ENCODE measurements around the gene RGS19. TPM values are rescaled to one million over a fixed set of nuclear protein-coding genes. Genes with fewer than 3 reads are reported as not detected.

The RGS19 gene
- total and polyA plus RNA-seq, 2 of the 8 experiments (the other 6 are each of a cell fraction or from before 2014, with no cell fraction given), result 12.7 to 16.8 TPM

DNA sequence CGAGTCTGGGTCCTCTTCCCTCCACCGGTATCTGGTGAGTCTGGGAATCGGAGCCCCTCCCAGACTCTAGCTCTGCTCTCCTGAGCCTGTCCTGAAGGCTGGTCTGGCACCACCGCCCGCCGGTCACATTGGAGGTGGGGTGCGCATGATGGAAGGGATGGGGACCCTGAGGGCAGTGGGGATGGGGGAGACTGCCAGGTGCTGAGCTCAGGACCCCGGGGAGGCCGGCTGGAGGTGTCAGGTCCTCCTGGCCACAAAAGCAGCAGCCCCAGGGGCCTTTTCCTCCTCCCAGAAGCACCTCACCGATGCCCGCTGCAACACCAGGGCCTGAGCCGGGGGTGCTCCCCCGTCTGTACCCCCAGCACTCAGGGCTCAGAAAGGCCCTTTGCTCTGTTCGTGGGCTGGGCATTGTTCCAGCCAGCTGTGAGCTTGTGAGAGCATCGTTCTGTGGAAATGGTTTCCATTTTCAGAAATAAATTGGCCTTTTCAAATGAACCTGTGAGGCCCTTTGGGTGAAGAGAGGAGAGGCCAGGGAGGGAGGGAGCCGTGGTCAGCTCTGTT is 30.6 kb upstream of the RGS19 start:
- no peak overlapping the region for H3K9ac ChIP-seq (replicated peaks in 1 of 4; ENCODE audit: extremely low read depth in 1 of 4, low read depth in 3 of 4, low read length in 3 of 4)
- FAIRE-seq, result no peak

More for the DNA sequence above, 30.6 kb upstream of the RGS19 start:
- no peaks in the 10 kb centered on the region for H3K4me1 ChIP-seq (replicated peaks in 1 of 4; ENCODE audit: control insufficient read depth in 3 of 4, insufficient read depth in 4 of 4, low read length in 3 of 4)
- H3K27me3 ChIP-seq (replicated peaks in 1 of 4; ENCODE audit: control insufficient read depth in 3 of 4, extremely low read depth in 1 of 4, insufficient read depth in 3 of 4, low read length in 3 of 4), result no peaks in the 10 kb centered on the region
- H4K91ac ChIP-seq (replicated peaks; ENCODE audit: insufficient read length, low read length), result no peak overlapping the region
- H2BK12ac ChIP-seq (ENCODE audit: low read depth, low read length), result no peak overlapping the region
- H2BK15ac ChIP-seq (ENCODE audit: low read length), result no peak overlapping the region
- 91% methylated on average over 16 of the region's 16 CpGs; no CpG with 5 or more reads in 1 of the 2 experiments for WGBS, 2 experiments (ENCODE audit: extremely low coverage in 1 of 2, insufficient coverage in 1 of 2, insufficient read length in 1 of 2, insufficient replicate concordance in 2 of 2, low coverage in 1 of 2, low lambda C conversion rate in 2 of 2, missing lambda C conversion rate in 1 of 2)
- no peak overlapping the region for H2AFZ ChIP-seq (ENCODE audit: low read length)
- POLR2A ChIA-PET (ENCODE audit: partially characterized antibody), result no interaction called here
- no peak overlapping the region for H2BK120ac ChIP-seq (replicated peaks; ENCODE audit: low read depth, low read length)
- no peak overlapping the region for H3K27ac ChIP-seq (ENCODE audit: low read depth, low read length)
- no peak overlapping the region for H3K14ac ChIP-seq (ENCODE audit: insufficient read length)
- no peak overlapping the region for H3K4me2 ChIP-seq (ENCODE audit: insufficient read depth in 1 of 2, low read depth in 2 of 2, low read length in 2 of 2)
- no peaks in the 10 kb centered on the region for H3K79me2 ChIP-seq (ENCODE audit: control insufficient read depth in 1 of 2, insufficient read depth in 2 of 2, low read length in 2 of 2)
- H2AK5ac ChIP-seq (ENCODE audit: low read depth, low read length), result no peak overlapping the region
- no peak overlapping the region for H2BK5ac ChIP-seq (ENCODE audit: low read depth, low read length)
- H4K20me1 ChIP-seq (replicated peaks in 1 of 2; ENCODE audit: control insufficient read depth in 1 of 2, insufficient read depth in 2 of 2, low read length in 2 of 2), result peaks cover 2 to 4% of the 10 kb centered on the region in 2 experiments
- CTCF ChIA-PET (ENCODE audit: partially characterized antibody), result interaction anchor here (1.1 to 6.4 kb wide), 5 partner anchors 8 to 113 kb away, joined by 3 to 59 read pairs (median 5); partner anchors contain the start of gene LKAAEAR1
- no peak overlapping the region for H3K4me3 ChIP-seq (ENCODE audit: extremely low read depth in 1 of 4, insufficient read depth in 2 of 4, low read depth in 3 of 4, low read length in 4 of 4)
- TF ChIP-seq CBX5 (IDR thresholded peaks at IDR 0.05; ENCODE audit: low read depth, low read length) (no peak), TEAD4 (IDR thresholded peaks at IDR 0.05; ENCODE audit: low read depth, low read length) (no peak), JUND (IDR thresholded peaks at IDR 0.05; ENCODE audit: low read length) (no peak), FOSL1 (IDR thresholded peaks at IDR 0.05; ENCODE audit: insufficient read depth, low read depth, low read length) (no peak), CHD2 (IDR thresholded peaks at IDR 0.05; ENCODE audit: low read length) (no peak), GABPA (IDR thresholded peaks at IDR 0.05; ENCODE audit: borderline replicate concordance, insufficient read depth, low read length) (no peak), BRCA1 (IDR thresholded peaks at IDR 0.05; ENCODE audit: low read depth, low read length) (no peak), ASH2L (IDR thresholded peaks at IDR 0.05; ENCODE audit: low read length) (no peak), POLR2A (IDR thresholded peaks at IDR 0.05; ENCODE audit: control extremely low read depth in 1 of 2, low read depth in 2 of 2, low read length in 2 of 2) (no peak), POU5F1 (IDR thresholded peaks at IDR 0.05; ENCODE audit: low read depth, low read length) (no peak), HDAC2 (IDR thresholded peaks at IDR 0.05; ENCODE audit: borderline replicate concordance in 1 of 2, low read depth in 2 of 2, low read length in 2 of 2) (no peak), SIX5 (IDR thresholded peaks at IDR 0.05; ENCODE audit: low read depth, low read length) (no peak), RNF2 (IDR thresholded peaks at IDR 0.05; ENCODE audit: borderline replicate concordance, low read depth, low read length, missing control alignments, poor library complexity, severe bottlenecking) (no peak)
- TF ChIP-seq, protein P1, sequence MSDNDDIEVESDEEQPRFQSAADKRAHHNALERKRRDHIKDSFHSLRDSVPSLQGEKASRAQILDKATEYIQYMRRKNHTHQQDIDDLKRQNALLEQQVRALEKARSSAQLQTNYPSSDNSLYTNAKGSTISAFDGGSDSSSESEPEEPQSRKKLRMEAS (IDR thresholded peaks at IDR 0.05), result no peak
- H3K56ac ChIP-seq (replicated peaks; ENCODE audit: insufficient read length, low read depth, low read length), result no peak overlapping the region
- no peak overlapping the region for H4K5ac ChIP-seq (ENCODE audit: insufficient read length, low read depth, low read length)
- no peak overlapping the region for H3K18ac ChIP-seq (ENCODE audit: extremely low read depth, low read length)
- no peaks in the 10 kb centered on the region for H3K23me2 ChIP-seq (ENCODE audit: low read depth, low read length)
- no peak overlapping the region for H3K23ac ChIP-seq (ENCODE audit: insufficient read length)
- no peaks in the 10 kb centered on the region for H3K79me1 ChIP-seq (ENCODE audit: low read depth, low read length)
- H3K36me3 ChIP-seq (ENCODE audit: control insufficient read depth in 2 of 4, insufficient read depth in 4 of 4, low read length in 3 of 4), result no peaks in the 10 kb centered on the region
- no peak overlapping the region for H2BK20ac ChIP-seq (ENCODE audit: low read length)
- DNase-seq (ENCODE audit: low read depth in 1 of 2, low spot score in 2 of 2), result peak in 1 of 2 experiments; percentile 37
- no peaks in the 10 kb centered on the region for H3K9me3 ChIP-seq (ENCODE audit: insufficient read depth in 2 of 2, low read depth in 1 of 2, low read length in 1 of 2)
- H3K4ac ChIP-seq (replicated peaks; ENCODE audit: insufficient read length, low read depth, low read length), result no peak overlapping the region
- H4K8ac ChIP-seq (ENCODE audit: extremely low read depth, insufficient read depth, low read length), result 0 out of 2 replicates have a peak overlapping the region, but pooled peaks have one; percentile 5
